Islet precursor cell (in vitro differentiated cells): ENCODE measurements around the gene C8G.
A peak's percentile ranks its signal among the peaks of the same experiment; 100 is the strongest.

Source experiments
- DNase-seq: peaks from one replicate; pipeline ENCODE4 v3.0.0-alpha.2; 2018

The C8G gene

DNA sequence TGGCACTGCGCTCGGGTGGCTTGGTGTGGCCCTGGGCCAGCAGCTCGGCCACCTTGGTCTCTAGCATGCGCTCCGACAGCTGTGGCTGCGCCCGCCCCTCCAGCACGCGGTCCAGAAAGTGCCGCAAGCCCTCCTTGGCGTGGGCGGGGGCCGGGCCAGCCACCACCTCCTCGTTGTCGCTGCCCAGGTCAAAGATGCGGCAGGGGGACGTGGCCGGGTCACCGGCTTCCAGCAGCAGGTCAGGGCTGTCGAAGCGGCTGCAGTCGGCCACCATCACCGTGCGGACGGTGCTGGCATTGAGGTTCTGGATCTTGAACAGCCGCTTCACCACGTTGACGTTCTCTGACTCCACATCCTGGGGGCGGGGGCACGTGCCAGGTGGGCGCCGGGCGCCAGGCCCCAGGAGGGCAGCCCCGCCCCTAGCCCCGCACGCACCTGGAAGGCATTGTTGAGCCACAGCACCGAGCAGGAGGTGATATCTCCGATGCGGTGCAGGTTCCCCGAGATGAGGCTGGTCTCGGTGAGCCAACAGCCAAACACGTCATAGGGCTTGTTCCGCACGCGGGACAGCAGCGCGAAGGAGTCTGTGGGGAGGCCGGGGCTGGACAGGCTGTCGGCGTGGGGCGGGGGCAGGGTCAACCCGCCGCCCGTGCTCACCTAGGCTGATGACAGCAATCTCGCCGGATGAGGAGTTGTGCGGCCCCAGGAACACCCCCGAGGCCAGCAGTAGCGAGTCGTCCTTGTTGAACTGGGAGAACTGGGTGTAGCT is 2.7 kb upstream of the C8G start:
- peak; percentile 47 for DNase-seq

DNA sequence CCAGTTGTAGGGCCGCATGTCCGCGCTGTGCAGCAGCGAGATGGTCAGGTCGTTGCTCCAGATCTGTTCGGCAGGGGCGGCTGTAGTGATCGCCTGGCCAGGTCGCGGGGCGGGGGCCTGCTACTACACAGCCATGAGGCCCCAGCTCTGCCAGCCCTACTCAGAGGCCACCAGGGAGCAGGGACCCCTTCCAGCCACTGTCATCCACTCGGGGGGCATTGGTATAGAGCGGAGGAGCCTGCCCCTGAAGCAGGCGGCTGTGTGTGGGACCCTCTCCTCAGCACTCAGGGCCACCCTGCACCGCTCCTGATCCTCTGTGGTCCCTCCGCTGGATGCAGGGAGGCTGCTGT is 2.2 kb upstream of the C8G start:
- DNase-seq, result no peak

DNA sequence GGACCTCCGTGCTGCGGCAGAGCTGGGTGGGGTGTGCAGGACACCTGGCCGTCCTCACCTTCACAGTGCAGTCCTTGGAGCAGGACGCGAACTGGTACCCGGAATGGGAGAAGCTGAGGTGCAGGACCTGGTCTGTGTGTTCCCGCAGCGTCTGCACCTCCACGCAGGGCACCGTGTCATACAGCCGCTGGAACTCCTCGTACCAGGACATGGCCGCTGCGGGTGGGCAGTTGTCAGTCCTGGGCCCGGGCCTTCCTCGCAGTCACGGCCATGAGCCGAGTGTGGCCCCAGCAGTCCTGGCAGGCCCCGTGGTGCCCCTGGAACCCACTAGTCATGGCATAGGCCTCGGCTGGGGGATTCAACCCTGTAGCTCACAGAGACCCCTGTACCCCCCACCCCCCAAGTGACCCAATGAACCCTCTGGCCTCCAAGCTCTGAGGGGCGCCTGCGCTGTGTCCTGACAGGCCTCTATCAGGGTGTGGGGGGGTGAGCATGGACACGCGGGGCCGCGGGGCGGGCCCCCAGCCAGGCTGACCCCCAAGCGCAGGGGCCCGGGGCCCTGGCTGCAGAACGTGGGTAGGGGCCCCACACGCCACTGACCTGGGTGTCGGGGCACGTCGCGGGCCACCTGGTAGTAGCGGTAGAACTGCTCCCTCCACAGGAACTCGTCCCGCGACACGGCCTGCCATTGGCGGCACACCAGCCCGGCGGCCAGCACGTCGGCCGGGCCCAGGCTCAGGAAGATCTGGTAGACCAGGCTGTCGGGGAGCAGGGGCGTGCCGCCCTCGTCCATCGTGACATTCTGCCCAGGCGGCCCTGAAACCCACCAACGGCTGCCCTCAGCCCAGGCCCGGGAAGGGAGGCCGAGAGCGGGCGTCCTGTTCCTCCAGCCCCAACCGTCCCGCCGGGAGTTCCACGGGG is 1.5 kb upstream of the C8G start:
- DNase-seq, result peak; percentile 53

DNA sequence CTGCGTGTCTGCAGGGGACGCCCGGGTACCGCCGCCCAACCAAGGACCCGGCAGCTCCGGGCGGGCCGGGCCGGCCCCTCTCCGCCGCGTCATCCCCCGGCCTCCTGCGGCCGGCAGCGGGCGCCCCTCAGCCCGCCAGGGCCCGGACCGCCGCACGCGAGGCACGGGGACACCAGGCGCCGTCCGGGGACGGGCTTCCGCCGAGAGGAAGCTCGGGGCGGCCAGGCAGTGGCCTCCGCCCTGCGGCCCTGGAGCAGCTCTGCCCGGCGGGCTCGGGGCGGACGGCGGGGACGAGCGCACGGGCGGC is 878 bp upstream of the C8G start:
- DNase-seq, result no peak

DNA sequence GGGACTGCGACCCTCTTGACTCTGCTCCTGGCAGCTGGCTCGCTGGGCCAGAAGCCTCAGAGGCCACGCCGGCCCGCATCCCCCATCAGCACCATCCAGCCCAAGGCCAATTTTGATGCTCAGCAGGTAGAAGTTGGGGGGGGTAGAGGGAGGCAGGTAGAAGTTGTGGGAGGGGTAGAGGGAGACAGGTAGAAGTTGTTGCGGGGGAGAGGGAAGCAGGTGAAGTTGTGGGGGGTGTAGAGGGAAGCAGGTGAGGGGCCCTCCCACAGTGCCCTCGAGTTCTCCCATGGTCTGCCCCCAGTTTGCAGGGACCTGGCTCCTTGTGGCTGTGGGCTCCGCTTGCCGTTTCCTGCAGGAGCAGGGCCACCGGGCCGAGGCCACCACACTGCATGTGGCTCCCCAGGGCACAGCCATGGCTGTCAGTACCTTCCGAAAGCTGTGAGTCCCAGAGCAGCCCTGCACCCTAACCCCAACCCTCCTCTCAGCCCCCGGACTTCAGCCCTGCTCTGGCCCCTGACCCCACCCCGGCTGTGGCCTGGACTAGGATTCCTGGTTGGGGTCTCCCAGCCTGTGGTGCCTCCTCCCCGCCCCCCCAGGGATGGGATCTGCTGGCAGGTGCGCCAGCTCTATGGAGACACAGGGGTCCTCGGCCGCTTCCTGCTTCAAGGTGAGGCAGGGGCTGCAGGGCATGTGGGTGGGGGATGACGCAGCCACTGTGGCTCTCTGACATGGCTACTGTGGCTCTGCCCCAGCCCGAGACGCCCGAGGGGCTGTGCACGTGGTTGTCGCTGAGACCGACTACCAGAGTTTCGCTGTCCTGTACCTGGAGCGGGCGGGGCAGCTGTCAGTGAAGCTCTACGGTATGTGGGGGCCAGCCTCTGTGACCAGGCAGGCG is 537 bp downstream of the C8G start:
- DNase-seq, result no peak

DNA sequence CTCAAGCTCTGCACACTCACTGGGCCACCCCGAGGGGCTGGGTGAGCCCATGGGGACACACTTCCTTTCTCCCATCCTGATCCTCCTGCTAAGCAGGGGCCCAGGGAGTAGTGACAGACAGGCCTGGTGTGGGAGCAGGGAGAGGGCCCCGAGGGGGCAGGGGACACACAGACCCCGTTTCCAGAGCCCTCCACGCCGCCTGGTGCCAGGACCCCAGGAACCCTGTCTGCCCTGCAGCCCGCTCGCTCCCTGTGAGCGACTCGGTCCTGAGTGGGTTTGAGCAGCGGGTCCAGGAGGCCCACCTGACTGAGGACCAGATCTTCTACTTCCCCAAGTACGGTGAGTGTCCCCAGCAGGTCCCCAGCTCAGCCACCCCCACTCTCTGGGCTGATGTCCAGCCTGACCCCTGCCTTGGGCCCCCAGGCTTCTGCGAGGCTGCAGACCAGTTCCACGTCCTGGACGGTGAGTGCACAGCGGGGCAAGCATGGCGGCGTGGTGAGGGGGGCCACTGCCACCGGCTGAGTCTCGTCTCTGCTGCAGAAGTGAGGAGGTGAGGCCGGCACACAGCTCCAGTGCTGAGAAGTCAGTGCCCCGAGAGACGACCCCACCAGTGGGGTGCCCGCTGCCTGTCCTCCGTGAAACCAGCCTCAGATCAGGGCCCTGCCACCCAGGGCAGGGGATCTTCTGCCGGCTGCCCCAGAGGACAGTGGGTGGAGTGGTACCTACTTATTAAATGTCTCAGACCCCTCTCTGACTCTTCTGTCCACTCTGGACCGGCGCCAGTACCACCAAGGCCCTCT is 1.4 kb downstream of the C8G start:
- DNase-seq, result no peak

DNA sequence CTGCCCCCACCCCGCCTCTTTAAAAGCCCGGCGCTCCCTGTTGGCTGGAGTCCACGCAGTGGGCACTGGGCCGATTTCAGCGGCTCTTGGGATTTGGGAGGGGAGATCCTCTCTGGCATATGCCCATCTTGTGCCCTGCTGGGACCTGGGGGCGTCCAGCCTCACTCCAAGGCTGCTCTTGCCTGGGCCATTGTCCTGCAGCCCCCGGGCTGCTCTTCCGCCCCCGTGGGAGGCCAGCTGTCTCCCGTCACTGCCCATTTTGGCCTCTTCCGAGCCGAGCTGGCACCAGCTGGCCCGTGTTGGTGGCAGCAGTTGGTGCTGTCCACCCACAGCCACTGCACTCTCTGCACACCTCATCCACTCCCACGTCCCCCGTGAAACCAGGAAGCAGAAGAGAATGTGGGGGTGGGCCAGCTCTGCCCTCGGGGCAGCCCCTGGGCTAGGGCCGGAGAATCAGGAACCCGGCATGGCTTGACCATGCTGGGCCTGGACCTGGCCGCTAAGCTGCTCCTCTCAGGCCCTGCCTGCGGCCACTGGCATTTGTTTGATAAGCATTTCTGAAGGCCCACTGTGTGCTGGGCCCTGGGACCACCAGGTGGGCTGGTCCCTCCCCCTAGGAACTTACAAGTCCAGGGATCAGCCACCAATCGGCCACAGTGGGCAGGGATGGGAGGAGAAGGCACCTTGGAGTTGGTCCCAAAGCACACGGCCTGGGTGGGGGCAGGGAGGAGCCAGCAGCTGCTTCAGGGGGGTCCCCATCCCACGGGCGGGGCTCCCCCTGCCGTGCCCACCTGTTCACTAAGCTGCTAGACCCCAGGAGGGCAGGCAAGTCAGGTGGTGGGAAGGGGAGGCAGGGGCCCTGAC is 2.2 kb downstream of the C8G start:
- DNase-seq, result no peak

DNA sequence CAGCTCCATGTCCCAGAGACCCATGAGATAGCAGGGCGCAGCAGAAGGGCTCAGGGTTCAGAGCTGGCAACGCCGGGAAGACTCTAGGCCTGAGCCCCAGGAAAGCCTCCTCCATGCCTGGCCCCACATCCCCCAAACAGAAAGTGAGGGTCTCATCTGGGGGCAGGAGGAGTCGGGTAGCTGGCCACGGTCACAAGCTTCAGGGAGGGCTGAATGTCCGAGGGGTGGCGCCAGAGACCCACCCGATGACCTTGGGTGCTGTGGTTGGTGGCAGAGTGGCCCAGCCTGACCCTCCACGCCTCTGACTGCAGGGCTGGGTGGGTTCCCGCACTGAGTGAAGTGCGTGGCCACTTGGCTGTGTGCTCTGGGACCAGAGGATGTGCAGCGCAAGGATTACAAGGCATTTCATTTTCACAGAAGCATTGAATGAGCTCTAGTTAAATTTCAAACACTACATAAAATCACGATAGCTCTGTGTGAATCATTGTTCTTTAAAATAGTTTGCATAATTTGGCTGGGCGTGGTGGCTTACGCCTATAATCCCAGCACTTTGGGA is 3.0 kb downstream of the C8G start:
- DNase-seq, result peak; percentile 81

DNA sequence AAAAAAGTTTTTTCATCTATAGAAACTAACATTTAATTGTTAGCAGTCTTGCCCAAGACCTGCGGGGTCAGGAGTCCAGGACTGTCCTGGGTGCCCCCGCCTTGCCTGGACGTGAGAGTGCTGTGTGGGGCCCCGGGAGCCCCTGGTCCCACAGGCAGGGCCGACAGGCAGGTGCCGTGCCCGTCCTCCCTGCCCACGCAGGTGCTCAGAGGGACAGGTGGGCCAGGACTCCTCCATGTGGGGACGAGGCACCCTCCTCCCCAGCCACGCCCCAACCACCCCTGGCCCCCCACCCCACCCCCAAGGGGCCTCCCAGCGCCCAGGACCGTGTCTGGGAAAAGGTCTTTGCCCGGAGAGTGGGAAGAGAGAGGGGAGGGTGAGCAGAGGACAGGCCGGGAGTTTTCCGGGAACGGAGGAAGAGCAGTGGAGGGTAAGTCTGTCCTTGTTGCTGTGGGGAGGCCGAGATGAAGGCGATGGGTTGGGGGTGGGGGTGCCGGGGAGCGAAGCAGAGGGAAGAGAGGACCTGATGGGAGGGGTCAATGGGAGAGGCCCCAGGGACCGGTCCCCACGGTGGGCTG is 4.3 kb downstream of the C8G start:
- no peak for DNase-seq

DNA sequence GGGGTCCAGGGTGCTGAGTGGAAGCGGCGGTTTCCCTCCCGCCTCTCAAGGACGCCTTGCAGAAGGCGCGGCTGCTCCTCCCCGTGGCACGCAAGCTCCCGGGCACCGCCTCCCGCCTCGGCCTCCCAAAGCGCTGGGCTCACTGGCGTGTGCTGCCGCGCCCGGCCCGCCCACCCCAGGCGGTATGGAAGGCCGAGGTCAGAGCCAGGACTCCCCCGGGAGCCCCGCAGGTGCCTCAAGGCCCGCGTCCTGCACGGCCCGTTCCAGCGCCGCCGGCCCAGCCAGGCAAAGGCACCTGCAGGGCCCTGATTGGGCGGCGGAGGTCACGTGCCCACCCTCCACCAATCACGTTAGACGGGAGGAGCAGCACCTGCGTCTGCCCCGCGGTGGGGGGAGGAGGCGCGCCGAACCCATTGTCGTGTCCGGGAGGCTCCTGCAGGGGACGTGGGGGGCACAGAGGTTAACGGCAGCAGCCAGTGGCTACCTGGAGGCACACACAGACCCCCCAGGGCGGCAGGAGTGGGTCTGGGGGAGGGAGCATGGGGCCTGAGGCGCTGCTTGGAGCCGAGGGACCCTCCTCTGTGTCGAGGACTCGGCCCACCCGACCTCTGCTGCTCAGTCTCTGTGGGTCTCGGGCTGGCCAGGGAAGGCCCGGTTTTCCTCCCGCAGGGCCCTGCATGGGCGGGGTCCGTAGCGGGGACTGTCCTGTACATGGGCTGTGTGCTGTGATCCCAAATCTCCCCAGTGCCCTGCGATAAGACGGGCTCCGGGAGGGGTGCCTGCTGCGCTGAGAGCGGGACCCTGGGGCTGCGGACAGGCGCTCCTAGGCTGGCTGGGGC is 5.0 kb downstream of the C8G start:
- DNase-seq, result peak; percentile 96

DNA sequence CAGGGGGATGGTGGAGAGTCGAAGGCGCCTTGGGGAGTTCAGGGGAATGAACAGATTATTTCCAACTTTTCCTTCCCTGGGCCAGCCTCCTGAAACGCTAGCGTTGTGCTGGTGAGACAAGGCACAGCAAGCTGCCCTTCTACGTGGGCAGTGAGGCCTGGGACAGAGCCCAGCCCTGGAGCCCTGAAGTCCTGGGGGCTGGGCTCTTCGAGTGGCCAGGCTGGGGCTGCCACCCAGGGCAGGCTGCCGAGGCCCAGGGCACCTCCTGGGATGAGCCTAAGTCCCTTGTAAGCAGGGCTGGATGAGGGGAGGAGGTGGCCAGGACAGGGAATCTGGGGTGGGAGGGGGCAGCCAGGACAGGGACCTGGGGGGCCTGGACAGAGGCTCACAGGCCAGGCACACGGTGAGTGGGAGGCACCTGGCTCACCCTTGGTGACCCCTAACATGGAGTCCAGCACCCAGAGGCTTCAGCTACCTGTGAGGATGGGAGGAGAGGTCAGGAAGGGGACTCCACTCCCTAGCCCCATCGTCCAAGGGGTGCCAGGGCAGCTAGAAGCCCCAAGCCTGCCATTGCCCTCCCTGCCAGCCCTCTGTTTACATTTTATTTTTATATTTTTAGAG is 5.7 kb downstream of the C8G start:
- DNase-seq, result no peak

DNA sequence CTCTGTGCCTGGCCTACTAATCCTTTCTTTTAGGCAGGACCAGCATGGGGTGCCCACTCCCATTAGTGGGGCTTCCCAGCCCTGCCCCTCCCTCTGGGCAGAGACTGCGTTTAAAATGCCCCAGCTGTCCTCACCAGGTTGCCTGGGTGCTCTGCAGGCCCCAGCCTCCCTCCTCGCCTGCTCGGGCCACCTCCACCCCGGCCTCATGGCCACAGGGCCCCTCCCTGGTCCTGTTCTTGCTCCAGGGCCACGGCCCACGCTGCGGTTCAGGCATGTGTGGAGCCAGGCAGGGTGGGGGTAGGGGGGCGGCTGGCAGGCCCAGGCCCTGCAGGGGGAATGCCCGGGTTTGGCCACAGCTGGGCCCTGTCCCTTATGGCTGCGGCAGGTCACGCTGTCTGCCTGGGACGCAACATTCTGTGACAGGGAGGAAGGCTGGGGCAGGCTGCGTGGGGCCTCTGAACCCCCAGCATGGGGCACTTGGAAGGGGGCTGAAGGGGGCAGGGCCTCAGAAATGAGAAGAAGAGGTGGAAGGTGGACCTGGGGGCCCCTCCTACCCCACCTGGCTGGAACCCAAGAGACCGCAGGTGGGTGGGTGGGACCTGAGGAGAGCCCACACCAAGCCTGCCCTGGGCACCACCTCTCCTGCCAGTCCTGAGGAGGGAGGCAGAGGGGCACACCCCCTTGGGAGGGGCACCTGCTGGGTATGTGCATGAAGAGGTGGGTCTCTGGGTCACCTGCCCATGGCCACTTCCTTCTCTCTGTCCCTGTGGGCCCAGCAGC is 6.7 kb downstream of the C8G start, which contains the start of gene LCN12:
LCN12 (plus strand) TSS at position 733 of the 780 bp plus-strand sequence. CDS start 55 bp downstream, outside the sequence.
- DNase-seq, result no peak

DNA sequence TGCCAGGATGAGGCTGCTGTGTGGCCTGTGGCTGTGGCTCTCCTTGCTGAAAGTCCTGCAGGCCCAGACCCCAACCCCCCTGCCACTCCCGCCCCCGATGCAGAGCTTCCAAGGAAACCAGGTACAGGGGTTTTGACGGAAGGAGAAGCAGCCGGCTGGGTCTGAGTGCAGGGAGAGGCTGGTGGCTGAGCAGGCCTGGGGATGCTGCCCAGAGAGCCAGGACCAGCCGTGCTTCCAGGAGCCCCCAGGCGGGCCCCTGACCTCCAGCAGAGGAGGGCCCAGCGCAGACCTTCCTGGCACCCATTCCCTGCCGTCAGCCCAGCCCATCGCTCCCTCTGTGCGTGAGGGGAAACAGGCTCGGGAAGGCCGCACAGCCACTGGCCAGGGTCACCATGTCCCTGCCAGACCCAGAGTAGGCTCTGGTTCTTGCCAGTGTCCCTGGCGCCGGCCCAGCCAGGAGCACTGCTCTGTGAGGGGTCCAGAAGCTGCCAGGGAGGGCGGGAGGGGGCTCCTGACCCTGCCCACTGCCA is 7.3 kb downstream of the C8G start:
- no peak for DNase-seq

DNA sequence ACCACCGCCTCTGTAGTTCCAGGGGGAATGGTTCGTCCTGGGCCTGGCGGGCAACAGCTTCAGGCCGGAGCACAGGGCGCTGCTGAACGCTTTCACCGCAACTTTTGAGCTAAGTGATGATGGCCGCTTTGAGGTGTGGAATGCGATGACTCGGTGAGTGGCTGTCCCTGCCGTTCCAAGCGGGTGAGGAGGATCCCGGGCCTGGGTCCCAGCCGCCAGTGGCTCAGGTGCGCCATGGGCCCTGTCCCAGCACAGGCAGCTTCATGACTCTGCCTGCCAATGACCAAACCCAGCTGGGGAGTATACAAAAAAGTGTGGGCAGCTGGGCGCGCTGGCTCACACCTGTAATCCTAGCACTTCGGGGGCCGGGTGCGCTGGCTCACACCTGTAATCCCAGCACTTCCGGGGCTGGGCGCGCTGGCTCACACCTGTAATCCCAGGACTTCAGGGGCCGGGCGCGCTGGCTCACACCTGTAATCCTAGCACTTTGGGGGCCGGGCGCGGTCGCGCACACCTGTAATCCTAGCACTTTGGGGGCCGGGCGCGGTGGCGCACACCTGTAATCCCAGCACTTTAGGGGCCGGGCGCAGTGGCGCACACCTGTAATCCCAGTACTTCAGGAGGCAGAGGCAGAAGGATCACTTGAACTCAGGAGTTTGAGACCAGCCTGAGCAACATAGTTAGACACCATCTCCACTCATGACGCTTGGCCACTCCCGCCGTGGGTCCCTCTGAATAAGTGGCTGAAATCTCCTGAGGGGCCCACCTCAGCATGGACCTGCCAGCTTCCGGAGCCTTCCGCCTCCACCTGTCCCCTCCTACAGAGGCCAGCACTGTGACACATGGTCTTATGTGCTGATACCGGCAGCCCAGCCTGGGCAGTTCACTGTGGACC is 8.1 kb downstream of the C8G start:
- no peak for DNase-seq

DNA sequence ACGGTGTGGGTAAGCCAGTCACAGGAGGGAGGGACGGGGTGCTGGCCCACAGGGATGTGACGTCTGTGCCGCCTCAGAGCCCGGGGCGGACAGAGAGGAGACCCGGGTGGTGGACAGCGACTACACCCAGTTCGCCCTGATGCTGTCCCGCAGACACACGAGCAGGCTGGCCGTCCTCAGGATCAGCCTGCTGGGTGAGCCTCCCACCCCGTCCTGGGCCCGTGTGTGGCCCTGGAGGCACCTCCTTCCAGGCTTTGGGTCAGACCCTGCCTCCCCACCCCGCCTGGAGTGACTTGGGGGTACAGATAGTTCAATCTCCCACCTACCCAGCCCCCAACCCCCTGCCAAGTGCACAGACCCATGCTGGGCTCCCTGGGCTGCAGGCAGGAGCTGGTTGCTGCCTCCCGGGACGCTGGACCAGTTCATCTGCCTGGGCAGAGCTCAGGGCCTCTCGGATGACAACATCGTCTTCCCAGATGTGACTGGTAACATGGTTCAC is 8.8 kb downstream of the C8G start:
- DNase-seq, result no peak

DNA sequence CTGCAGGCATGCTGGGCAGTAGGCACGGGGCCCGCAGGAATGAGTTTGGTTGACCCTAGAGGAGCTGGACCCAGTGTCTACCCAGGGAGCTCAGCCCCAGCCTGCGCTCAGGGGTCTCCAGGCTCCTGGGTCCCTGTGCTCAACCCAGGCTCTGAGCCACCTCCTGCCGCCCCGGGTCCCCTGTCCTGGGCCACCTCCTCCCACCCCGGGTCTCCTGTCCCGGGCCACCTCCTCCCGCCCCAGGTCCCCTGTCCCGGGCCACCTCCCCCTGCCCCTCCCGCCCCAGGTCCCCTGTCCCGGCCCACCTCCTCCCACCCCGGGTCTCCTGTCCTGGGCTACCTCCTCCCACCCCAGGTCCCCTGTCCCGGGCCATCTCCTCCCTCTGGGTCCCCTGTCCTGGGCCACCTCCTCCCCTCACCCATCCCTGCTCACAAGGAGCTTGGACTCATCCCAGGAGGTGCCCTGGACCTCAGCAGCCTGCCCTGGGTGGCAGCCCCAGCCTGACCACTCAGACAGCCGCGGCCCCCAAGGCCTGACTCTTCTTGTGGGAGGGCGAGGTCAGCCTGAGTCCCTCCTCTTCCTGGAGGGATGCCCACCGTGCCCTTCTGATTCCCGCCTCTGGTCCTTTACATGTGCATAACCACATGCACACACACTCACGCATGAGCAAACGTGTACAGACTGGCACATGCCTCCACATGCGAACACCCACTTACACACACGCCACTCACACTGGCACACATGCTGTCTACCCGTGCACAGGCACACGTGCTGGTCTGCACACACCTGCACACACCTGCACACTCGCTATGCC is 9.4 kb downstream of the C8G start:
- no peak for DNase-seq
